NCI-H345 (cell line): ENCODE data around the gene GPM6B.

Source experiments
- DNase-seq: peaks from one replicate; lab custom pipeline; 2025; lab: John Stamatoyannopoulos, UW

The GPM6B gene

GRCh38 chrX:13816643-13817627 lies at the start of gene GPM6B:
Gene GPM6B, minus strand, starts transcription at chrX:13817093. Its CDS starts 189 bp downstream, at chrX:13816904.
- DNase-seq: no peak

- no peak for DNase-seq
Observed at GRCh38 chrX:13864264-13864663, 47.4 kb upstream of the GPM6B start.

- no peak for DNase-seq
Observed at GRCh38 chrX:13863324-13863723, 46.4 kb upstream of the GPM6B start.

- no peak for DNase-seq
Observed at GRCh38 chrX:13859724-13860123, 42.8 kb upstream of the GPM6B start.

GRCh38 chrX:13857804-13858203 lies 40.9 kb upstream of the GPM6B start:
- DNase-seq: no peak

GRCh38 chrX:13855689-13856450 lies 39.0 kb upstream of the GPM6B start:
- DNase-seq: peak; percentile 1

- DNase-seq: no peak
Observed at GRCh38 chrX:13854003-13854402, 37.1 kb upstream of the GPM6B start.

- no peak for DNase-seq
Observed at GRCh38 chrX:13852001-13852695, 35.3 kb upstream of the GPM6B start.

GRCh38 chrX:13845721-13846378 lies 29.0 kb upstream of the GPM6B start:
- no peak for DNase-seq

GRCh38 chrX:13843150-13843721 lies 26.3 kb upstream of the GPM6B start:
- DNase-seq: no peak

- DNase-seq: no peak
Observed at GRCh38 chrX:13840121-13840520, 23.2 kb upstream of the GPM6B start.

- DNase-seq: no peak
Observed at GRCh38 chrX:13837290-13837745, 20.4 kb upstream of the GPM6B start.

- DNase-seq: no peak
Observed at GRCh38 chrX:13836575-13836974, 19.7 kb upstream of the GPM6B start.

- no peak for DNase-seq
Observed at GRCh38 chrX:13835825-13836224, 18.9 kb upstream of the GPM6B start.

- no peak for DNase-seq
Observed at GRCh38 chrX:13834355-13834754, 17.5 kb upstream of the GPM6B start.

GRCh38 chrX:13829983-13830382 lies 13.1 kb upstream of the GPM6B start:
- no peak for DNase-seq

- no peak for DNase-seq
Observed at GRCh38 chrX:13828392-13828791, 11.5 kb upstream of the GPM6B start.

GRCh38 chrX:13827298-13828090 lies 10.6 kb upstream of the GPM6B start:
- DNase-seq: no peak

GRCh38 chrX:13826770-13827169 lies 9.9 kb upstream of the GPM6B start:
- DNase-seq: no peak

GRCh38 chrX:13825178-13825762 lies 8.4 kb upstream of the GPM6B start:
- no peak for DNase-seq
